GM23338 (cell line): Measurements from ENCODE around the gene SYP. TPM values are rescaled to one million over a fixed set of nuclear protein-coding genes. Genes with fewer than 3 reads are reported as not detected.

ENCODE experiments used
- ATAC-seq: fragments of 200-7000 bp; cut with Tn5 transposase; 3 replicates; pipeline ENCODE4 v1.9.1; 2020
- DNase-seq: peaks from one replicate; pipeline ENCODE4 v3.0.0-alpha.2; 2015; ENCODE audit warnings: low spot score
- H2AFZ ChIP-seq: fragments of 200-600 bp; sonication (generic); 2 replicates; pipeline ENCODE4 v1.8.0; 2016; ENCODE audit warnings: antibody characterized with exemption, mild to moderate bottlenecking, moderate library complexity
- H3F3A ChIP-seq: fragments of 200-600 bp; sonication (generic); replicated peaks from 2 replicates; pipeline ENCODE4 v1.8.0; 2017; ENCODE audit warnings: antibody characterized with exemption, mixed run types, low read depth
- H3K27ac ChIP-seq: fragments of 200-600 bp; sonication (generic); 2 replicates; pipeline ENCODE4 v1.6.1; 2016; ENCODE audit warnings: low read depth
- H3K27me3 ChIP-seq: fragments of 200-600 bp; sonication (generic); 2 replicates; pipeline ENCODE4 v1.8.0; 2016; ENCODE audit warnings: mild to moderate bottlenecking, mixed run types, moderate library complexity; ENCODE audit not compliant: insufficient read depth
- H3K36me3 ChIP-seq: fragments of 200-600 bp; sonication (generic); 2 replicates; pipeline ENCODE4 v1.8.0; 2016; ENCODE audit warnings: mild to moderate bottlenecking; ENCODE audit not compliant: insufficient read depth
- H3K4me1 ChIP-seq: fragments of 200-600 bp; sonication (generic); 2 replicates; pipeline ENCODE4 v1.8.0; 2016; ENCODE audit warnings: mild to moderate bottlenecking, moderate library complexity; ENCODE audit not compliant: insufficient read depth
- H3K4me2 ChIP-seq: fragments of 200-600 bp; sonication (generic); 2 replicates; pipeline ENCODE4 v1.7.1; 2017; ENCODE audit warnings: mixed run types
- H3K4me3 ChIP-seq: fragments of 200-600 bp; sonication (generic); 2 replicates; pipeline ENCODE4 v1.6.1; 2016; ENCODE audit warnings: mixed run types
- H3K79me2 ChIP-seq: fragments of 200-600 bp; sonication (generic); replicated peaks from 2 replicates; pipeline ENCODE4 v1.8.0; 2017; ENCODE audit warnings: mild to moderate bottlenecking; ENCODE audit not compliant: insufficient read depth
- H3K9me2 ChIP-seq: fragments of 200-600 bp; sonication (generic); 2 replicates; pipeline ENCODE4 v1.8.0; 2017; ENCODE audit not compliant: insufficient read depth
- H4K20me1 ChIP-seq: fragments of 200-600 bp; sonication (generic); replicated peaks from 2 replicates; pipeline ENCODE4 v1.8.0; 2017; ENCODE audit warnings: mild to moderate bottlenecking; ENCODE audit not compliant: insufficient read depth
- H3K27ac Mint-ChIP-seq: 2 replicates; pipeline ENCODE4 v1.8.0; 2020; ENCODE audit warnings: inconsistent platforms, mild to moderate bottlenecking, moderate library complexity, mixed read lengths
- H3K27me3 Mint-ChIP-seq: 3 replicates; pipeline ENCODE4 v1.8.0; 2022; ENCODE audit warnings: low read depth, mild to moderate bottlenecking, moderate library complexity, mixed read lengths, inconsistent platforms; ENCODE audit not compliant: insufficient read depth, poor library complexity
- H3K36me3 Mint-ChIP-seq: 3 replicates; pipeline ENCODE4 v1.8.0; 2021; ENCODE audit warnings: low read depth, mild to moderate bottlenecking, inconsistent platforms, moderate library complexity, mixed read lengths
- H3K4me1 Mint-ChIP-seq: 3 replicates; pipeline ENCODE4 v1.8.0; 2020; ENCODE audit warnings: mild to moderate bottlenecking, inconsistent platforms, mixed read lengths
- H3K4me3 Mint-ChIP-seq: 3 replicates; pipeline ENCODE4 v1.8.0; 2021; ENCODE audit warnings: moderate library complexity, mild to moderate bottlenecking, inconsistent platforms, mixed read lengths
- H3K9me3 Mint-ChIP-seq: 3 replicates; pipeline ENCODE4 v1.8.0; 2020; ENCODE audit warnings: moderate library complexity, mild to moderate bottlenecking, inconsistent platforms, mixed read lengths
- CTCF ChIP-seq, 2 experiments: fragments of 200-600 bp in 1 of 2; sonication (generic) in 1 of 2; conservative IDR thresholded peaks; 2 replicates each; pipeline versions ENCODE4 v1.5.1 to v1.6.1; 2016 to 2017; ENCODE audit warnings: antibody characterized with exemption in 2 of 2, low read depth in 2 of 2, mild to moderate bottlenecking in 2 of 2, moderate library complexity in 1 of 2
- EZH2phosphoT487 ChIP-seq: fragments of 200-600 bp; sonication (generic); IDR thresholded peaks from one replicate; pipeline ENCODE4 v1.8.1; 2018; ENCODE audit warnings: antibody characterized with exemption; ENCODE audit not compliant: unreplicated experiment
- JUNB ChIP-seq: IDR thresholded peaks from one replicate; pipeline ENCODE4 v1.6.1; 2016; ENCODE audit warnings: antibody characterized with exemption; ENCODE audit not compliant: unreplicated experiment
- ZNF462 ChIP-seq: fragments of 250-450 bp; sonication (Bioruptor Pico); IDR thresholded peaks from 2 replicates; pipeline ENCODE4 v1.5.0; 2020; ENCODE audit warnings: mild to moderate bottlenecking, moderate library complexity
- polyA plus RNA-seq: library from polyadenylated mRNA; unstranded; fragments of >200 nt; fragmentation: Nextera tagmentation; extraction: Ambion mirVana; gene quantifications from 2 replicates; pipeline ENCODE4 v1.2.1, GENCODE V29; 2016
- total RNA-seq: library from RNA; depleted of rRNA; stranded (reverse); fragments of >200 nt; shearing (Covaris generic); gene quantifications from 2 replicates; pipeline ENCODE4 v1.2.3, GENCODE V29; 2014

The SYP gene
- total and polyA plus RNA-seq, 2 experiments from 2014 or later: 3.7 to 9.1 TPM

GRCh38 chrX:49242545-49243066, 42.6 kb upstream of the SYP start (continued):
- TF ChIP-seq ZNF462 (CRISPR knock-in tag) (no peak), CTCF (conservative IDR thresholded peaks at IDR 0.05; ENCODE audit: low read depth in 2 of 2) (no peak)

GRCh38 chrX:49238735-49239134, 38.7 kb upstream of the SYP start:
- H3K36me3 ChIP-seq: no peaks in the 10 kb centered on the region
- no peak overlapping the region for H3K4me3 Mint-ChIP-seq
- no peak overlapping the region for H3K27ac Mint-ChIP-seq
- H3K4me3 ChIP-seq: no peak overlapping the region
- no peak overlapping the region for H3K4me2 ChIP-seq
- no peaks in the 10 kb centered on the region for H3K4me1 Mint-ChIP-seq
- H3K4me1 ChIP-seq: no peaks in the 10 kb centered on the region
- no peaks in the 10 kb centered on the region for H3K27me3 ChIP-seq
- H3K9me2 ChIP-seq: no peaks in the 10 kb centered on the region
- H3K27me3 Mint-ChIP-seq: peaks cover 5% of the 10 kb centered on the region
- no peak for ATAC-seq
- H3K27ac ChIP-seq: no peak overlapping the region
- H4K20me1 ChIP-seq: no peaks in the 10 kb centered on the region
- no peaks in the 10 kb centered on the region for H3F3A ChIP-seq
- no peak for DNase-seq
- H3K36me3 Mint-ChIP-seq: peaks cover 2% of the 10 kb centered on the region; the same call in 1 of the 3 replicates
- no peaks in the 10 kb centered on the region for H3K79me2 ChIP-seq
- H3K9me3 Mint-ChIP-seq: no peaks in the 10 kb centered on the region; the same call in 2 of the 3 replicates
- H2AFZ ChIP-seq: no peak overlapping the region
- no peak for TF ChIP-seq EZH2phosphoT487
- no peak for TF ChIP-seq CTCF (conservative IDR thresholded peaks at IDR 0.05; ENCODE audit: low read depth in 2 of 2)
- no peak for TF ChIP-seq JUNB
- no peak for TF ChIP-seq ZNF462 (CRISPR knock-in tag)
